Neutrophil (primary cell): ENCODE results near the gene GULP1.
"Not testable (repeated sequence)": the region's sequence is repeated elsewhere in the genome, so short reads cannot be mapped to it uniquely, and the experiment has no call there.

Source experiments
- H3K27ac ChIP-seq: fragments of 200-600 bp; sonication (generic); 2 replicates; pipeline ENCODE4 v1.5.1; 2016; ENCODE audit warnings: mild to moderate bottlenecking, moderate library complexity
- H3K27me3 ChIP-seq: fragments of 200-600 bp; sonication (generic); 2 replicates; pipeline ENCODE4 v1.6.0; 2016; ENCODE audit warnings: mild to moderate bottlenecking
- H3K36me3 ChIP-seq: fragments of 200-600 bp; sonication (generic); 2 replicates; pipeline ENCODE4 v1.5.1; 2017
- H3K4me1 ChIP-seq, 2 experiments: fragments of 200-600 bp in 1 of 2; sonication (generic) in 1 of 2; 1 replicate in 1 of 2; 2 replicates in 1 of 2; pipeline versions ENCODE4 v1.5.1 to v1.6.1; 2013 to 2016; ENCODE audit warnings: low read depth in 1 of 2, low read length in 1 of 2, mild to moderate bottlenecking in 1 of 2, moderate library complexity in 1 of 2; ENCODE audit not compliant: control insufficient read depth in 1 of 2, insufficient read depth in 1 of 2
- H3K4me3 ChIP-seq, 2 experiments: fragments of 200-600 bp in 1 of 2; sonication (generic) in 1 of 2; 1 replicate in 1 of 2; 2 replicates in 1 of 2; pipeline ENCODE4 v1.5.1; 2013 to 2016; ENCODE audit warnings: low read depth in 1 of 2, low read length in 1 of 2, mild to moderate bottlenecking in 1 of 2, moderate library complexity in 1 of 2
- H3K9me3 ChIP-seq: fragments of 200-600 bp; sonication (generic); 2 replicates; pipeline ENCODE4 v1.5.1; 2016
- TF ChIP-seq, protein P1 (sequence below): fragments of 200-600 bp; sonication (generic); IDR thresholded peaks from 2 replicates; pipeline ENCODE4 v1.5.1; 2016; ENCODE audit warnings: antibody characterized with exemption

The GULP1 gene

DNA sequence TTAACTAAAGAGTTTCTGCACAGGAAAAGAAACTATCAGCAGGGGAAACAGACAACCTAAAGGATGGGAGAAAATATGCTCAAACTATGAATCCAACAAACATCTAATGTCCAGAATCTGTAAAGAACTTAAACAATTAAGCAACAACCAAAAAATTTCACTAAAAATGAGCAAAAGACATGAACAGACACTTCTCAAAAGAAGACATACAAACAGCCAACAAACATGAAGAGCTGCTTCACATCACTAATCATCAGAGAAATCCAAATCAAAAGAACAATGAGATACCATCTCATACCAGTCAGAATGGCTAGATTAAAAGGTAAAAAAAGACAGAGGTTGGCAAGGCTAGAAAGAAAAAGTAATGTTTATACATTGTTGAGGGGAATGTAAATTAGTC, 8.8 kb upstream of the GULP1 start:
- Histone ChIP-seq H3K27me3 (no peaks in the 10 kb centered on the region), H3K36me3 (no peaks in the 10 kb centered on the region), H3K4me3 (no peak overlapping the region), H3K27ac (no peak overlapping the region), H3K4me1 (no peaks in the 10 kb centered on the region), H3K9me3 (no peaks in the 10 kb centered on the region)
- TF ChIP-seq, protein P1, sequence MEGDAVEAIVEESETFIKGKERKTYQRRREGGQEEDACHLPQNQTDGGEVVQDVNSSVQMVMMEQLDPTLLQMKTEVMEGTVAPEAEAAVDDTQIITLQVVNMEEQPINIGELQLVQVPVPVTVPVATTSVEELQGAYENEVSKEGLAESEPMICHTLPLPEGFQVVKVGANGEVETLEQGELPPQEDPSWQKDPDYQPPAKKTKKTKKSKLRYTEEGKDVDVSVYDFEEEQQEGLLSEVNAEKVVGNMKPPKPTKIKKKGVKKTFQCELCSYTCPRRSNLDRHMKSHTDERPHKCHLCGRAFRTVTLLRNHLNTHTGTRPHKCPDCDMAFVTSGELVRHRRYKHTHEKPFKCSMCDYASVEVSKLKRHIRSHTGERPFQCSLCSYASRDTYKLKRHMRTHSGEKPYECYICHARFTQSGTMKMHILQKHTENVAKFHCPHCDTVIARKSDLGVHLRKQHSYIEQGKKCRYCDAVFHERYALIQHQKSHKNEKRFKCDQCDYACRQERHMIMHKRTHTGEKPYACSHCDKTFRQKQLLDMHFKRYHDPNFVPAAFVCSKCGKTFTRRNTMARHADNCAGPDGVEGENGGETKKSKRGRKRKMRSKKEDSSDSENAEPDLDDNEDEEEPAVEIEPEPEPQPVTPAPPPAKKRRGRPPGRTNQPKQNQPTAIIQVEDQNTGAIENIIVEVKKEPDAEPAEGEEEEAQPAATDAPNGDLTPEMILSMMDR: no peak

DNA sequence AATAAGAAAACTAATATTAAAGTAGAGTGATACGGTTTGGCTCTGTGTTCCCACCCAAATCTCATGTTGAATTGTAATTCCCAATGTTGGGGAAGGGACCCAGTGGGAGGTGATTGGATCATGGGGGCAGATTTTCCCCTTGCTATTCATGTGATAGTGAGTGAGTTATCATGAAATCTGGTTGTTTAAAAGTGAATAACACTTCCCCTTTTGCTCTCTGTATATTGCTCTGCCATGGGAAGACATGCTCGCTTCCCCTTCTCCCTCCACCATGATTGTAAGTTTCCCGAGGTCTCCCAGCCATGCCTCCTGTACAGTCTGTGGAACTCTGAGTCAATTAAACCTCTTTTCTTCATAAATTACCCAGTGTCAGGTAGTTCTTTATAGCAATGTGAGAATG, 7.4 kb upstream of the GULP1 start:
- not testable (repeated sequence) for H3K27ac ChIP-seq, H3K4me3 ChIP-seq, H3K9me3 ChIP-seq, H3K4me1 ChIP-seq, H3K27me3 ChIP-seq, H3K36me3 ChIP-seq

DNA sequence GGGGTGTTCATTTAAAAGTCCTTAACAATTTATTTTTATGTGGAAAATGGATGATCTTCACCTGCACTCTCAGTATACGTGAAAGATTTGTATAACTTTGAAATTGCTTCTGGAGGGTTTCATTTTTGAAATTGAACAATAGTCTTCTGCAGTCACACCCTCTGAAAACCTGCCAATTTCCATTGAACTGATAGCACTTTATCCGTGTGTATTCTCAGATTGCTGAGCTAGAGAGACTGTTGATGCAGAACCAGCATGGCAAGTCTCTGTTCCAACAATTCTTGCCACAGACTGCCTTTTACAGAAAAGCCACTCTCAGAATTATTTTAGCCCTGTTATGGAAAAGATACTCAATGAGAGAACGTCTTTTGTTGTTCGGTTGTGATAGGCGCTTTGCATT, 6.6 kb upstream of the GULP1 start:
- no peak overlapping the region for H3K4me3 ChIP-seq
- H3K4me1 ChIP-seq: no peaks in the 10 kb centered on the region
- H3K27ac ChIP-seq: no peak overlapping the region
- TF ChIP-seq, protein P1: no peak
- no peaks in the 10 kb centered on the region for H3K27me3 ChIP-seq
- H3K9me3 ChIP-seq: no peaks in the 10 kb centered on the region
- no peaks in the 10 kb centered on the region for H3K36me3 ChIP-seq

DNA sequence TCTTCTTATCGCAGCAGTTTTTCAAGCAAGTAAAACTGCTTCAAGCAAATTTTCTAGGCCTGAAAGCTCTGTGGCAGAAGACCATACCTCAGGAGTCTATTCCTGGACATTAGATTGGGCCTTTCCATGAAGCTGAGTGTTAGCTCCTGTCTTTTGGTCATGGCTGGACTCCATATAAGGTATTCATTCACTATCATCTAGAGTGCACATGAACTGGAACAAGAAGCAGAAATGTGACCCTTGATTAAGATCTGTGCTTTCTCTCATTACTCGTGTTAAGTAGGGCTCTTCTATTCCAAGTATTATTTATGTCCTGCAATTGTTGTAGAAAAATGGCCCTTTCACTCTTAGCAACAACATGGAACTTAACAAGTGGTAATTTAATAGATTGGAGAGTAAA, 5.9 kb upstream of the GULP1 start:
- TF ChIP-seq, protein P1: no peak
- peaks cover 7% of the 10 kb centered on the region for H3K27me3 ChIP-seq
- H3K4me3 ChIP-seq: no peak overlapping the region
- no peaks in the 10 kb centered on the region for H3K9me3 ChIP-seq
- no peaks in the 10 kb centered on the region for H3K4me1 ChIP-seq
- no peak overlapping the region for H3K27ac ChIP-seq
- no peaks in the 10 kb centered on the region for H3K36me3 ChIP-seq

DNA sequence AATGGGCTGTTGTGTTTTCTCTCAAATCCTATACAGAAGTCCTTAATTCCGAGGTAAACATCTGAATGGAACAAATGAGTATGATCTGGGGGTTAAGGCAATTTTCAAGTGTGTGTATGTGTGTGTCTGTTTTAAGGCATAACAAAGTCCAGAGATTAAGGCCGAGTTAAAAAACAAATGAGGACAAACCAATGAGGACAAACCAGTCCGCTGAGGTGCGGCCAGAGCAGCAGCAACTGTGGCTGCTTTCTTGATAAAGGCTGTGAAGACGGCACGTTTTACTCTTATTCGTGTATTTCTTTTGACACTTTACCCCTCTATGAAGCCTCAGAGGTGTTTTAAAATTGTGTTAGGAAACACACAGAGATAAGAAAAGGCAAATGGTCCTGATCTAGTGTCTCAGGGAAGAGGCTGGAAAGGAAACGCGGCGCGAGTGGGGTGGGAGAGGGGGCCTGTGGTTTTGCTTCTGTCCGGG, 495 bp upstream of the GULP1 start:
- TF ChIP-seq, protein P1: no peak
- H3K27me3 ChIP-seq: peaks cover 52% of the 10 kb centered on the region
- no peaks in the 10 kb centered on the region for H3K9me3 ChIP-seq
- no peaks in the 10 kb centered on the region for H3K36me3 ChIP-seq
- peaks cover 0 to 3% of the 10 kb centered on the region in 2 experiments for H3K4me1 ChIP-seq
- no peak overlapping the region for H3K4me3 ChIP-seq
- no peak overlapping the region for H3K27ac ChIP-seq

DNA sequence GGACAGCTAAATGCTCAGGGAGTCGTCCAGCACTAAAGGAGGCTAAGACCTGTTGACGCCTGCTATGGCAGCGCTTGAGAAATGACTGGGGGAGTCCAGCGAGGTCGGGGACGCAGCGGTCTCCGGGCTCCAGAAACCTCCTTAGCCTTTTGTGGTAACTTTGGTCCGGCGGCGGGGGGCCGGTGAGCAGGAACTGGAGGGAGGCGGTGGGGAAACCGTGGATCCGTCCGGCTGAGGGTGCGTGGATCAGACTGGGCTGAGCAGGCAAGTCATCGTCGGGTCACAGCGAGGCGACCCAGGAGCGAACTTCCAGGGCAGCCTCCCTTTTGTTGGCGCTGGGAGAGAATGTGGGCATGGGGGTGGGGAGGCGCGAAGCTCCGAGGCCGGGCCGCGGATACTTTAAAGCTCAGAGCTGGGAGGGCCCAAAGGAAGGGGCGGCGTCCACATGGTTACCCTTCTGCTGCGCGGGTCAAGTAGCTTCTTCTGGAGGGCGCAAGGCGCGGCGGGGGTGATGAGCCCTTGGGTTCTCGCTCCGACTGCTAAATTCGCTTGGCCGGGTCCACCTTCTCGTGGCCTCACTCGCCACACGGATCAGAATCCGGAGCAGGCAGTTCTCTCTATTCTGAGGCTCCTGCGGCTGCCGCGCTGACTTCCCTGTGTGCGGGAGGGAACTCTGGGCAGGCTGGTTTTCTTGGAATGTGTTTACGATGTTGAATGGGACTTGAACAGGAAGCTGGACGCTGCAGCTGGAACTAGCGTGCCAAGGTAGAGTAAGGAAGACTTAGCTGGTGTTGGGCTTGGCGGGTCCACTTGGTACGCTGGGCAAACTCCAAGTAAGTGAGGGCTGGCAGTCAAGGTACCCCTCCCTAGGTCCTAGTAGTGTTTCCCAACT, 920 bp downstream of the GULP1 start:
- no peaks in the 10 kb centered on the region for H3K36me3 ChIP-seq
- H3K4me1 ChIP-seq: peaks cover 0 to 3% of the 10 kb centered on the region in 2 experiments
- TF ChIP-seq, protein P1: no peak
- peaks cover 52% of the 10 kb centered on the region for H3K27me3 ChIP-seq
- H3K4me3 ChIP-seq: no peak overlapping the region
- H3K9me3 ChIP-seq: no peaks in the 10 kb centered on the region
- no peak overlapping the region for H3K27ac ChIP-seq
